ENCODE measurements around the gene EIF3F. TPM values are rescaled to one million over a fixed set of nuclear protein-coding genes. Genes with fewer than 3 reads are reported as not detected.

The EIF3F gene
- total and polyA plus RNA-seq, 9 of the 15 experiments (the other 6 are each of a cell fraction or from before 2014, with no cell fraction given): 50.1 to 259 (median 135) TPM

DNA sequence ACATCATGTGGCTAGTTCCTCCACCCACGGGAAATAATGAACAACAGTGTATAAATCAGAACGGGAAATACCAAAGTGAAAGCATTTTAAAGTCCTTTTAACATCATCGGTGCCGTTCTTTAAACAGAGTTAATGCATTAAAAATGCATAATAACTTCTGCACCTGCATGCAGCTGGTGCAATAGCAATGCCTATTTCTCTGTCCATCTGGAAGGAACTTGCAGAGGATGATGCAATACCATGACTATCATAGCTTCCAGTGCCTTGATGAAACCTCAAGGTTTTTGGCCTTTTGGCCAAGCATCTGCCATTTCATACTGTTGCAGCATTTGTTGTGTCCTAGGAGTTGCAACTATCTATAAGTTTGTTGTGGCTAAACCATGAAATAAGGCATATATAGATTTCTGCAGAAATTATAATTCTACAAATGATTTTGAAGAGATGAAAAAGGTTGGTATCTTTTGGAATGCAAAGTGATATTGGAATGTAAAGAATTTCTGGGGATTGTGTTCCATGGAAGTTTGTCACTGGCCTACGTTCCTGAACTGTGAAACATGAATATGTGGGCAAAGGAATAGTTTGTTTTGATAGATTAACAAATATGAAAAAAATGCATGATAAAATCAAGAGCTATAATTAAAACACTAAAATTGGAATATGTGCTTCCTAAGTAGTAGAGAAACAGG, 9.8 kb upstream of the EIF3F start (continued):
- TF ChIP-seq TOE1 (IDR thresholded peaks at IDR 0.05; ENCODE audit: borderline replicate concordance) (no peak), TOE1 (CRISPR knock-in tag; IDR thresholded peaks at IDR 0.05; ENCODE audit: borderline replicate concordance, low read depth) (no peak), L3MBTL2 (IDR thresholded peaks at IDR 0.05) (peak; percentile 24; the same call in 1 of the 2 replicates), DMBX1 (CRISPR knock-in tag; IDR thresholded peaks at IDR 0.05; ENCODE audit: borderline replicate concordance) (peak; percentile 56; the same call in 1 of the 2 replicates), SIN3A (IDR thresholded peaks at IDR 0.05; ENCODE audit: borderline replicate concordance in 2 of 2, control insufficient read depth in 1 of 2, low read depth in 2 of 2, low read length in 2 of 2) (no peak), FOXJ2 (tag; IDR thresholded peaks at IDR 0.05) (peak; percentile 40; the same call in 1 of the 2 replicates), ETS2 (tag; IDR thresholded peaks at IDR 0.05; ENCODE audit: borderline replicate concordance, poor library complexity, severe bottlenecking) (no peak), ARID1B (IDR thresholded peaks at IDR 0.05) (peak; percentile 38; the same call in 1 of the 2 replicates), CHCHD3 (CRISPR knock-in tag; IDR thresholded peaks at IDR 0.05) (no peak), NR2C2 (CRISPR knock-in tag; IDR thresholded peaks at IDR 0.05) (no peak), NR2C2 (tag; IDR thresholded peaks at IDR 0.05) (no peak), FOXM1 (IDR thresholded peaks at IDR 0.05; ENCODE audit: low read depth) (peak; percentile 30; the same call in 1 of the 2 replicates), FOXM1 (CRISPR knock-in tag; IDR thresholded peaks at IDR 0.05; ENCODE audit: low read depth) (no peak), CXXC5 (CRISPR knock-in tag; IDR thresholded peaks at IDR 0.05) (peak; percentile 55), RCOR1 (IDR thresholded peaks at IDR 0.05; ENCODE audit: borderline replicate concordance in 1 of 2, low read depth in 2 of 2, low read length in 2 of 2) (peak in 1 of 2 experiments; percentile 37; a peak in 1 of 4 replicates), DNMT1 (IDR thresholded peaks at IDR 0.05) (no peak), SMC3 (conservative IDR thresholded peaks at IDR 0.05; ENCODE audit: insufficient read depth, low read depth, low read length) (no peak), PPARD (CRISPR knock-in tag; IDR thresholded peaks at IDR 0.05) (no peak), ZNF24 (IDR thresholded peaks at IDR 0.05) (peak; percentile 65; the same call in 1 of the 2 replicates), HNRNPL (IDR thresholded peaks at IDR 0.05; ENCODE audit: low read depth, low read length) (no peak)
- TF ChIP-seq, protein P1, sequence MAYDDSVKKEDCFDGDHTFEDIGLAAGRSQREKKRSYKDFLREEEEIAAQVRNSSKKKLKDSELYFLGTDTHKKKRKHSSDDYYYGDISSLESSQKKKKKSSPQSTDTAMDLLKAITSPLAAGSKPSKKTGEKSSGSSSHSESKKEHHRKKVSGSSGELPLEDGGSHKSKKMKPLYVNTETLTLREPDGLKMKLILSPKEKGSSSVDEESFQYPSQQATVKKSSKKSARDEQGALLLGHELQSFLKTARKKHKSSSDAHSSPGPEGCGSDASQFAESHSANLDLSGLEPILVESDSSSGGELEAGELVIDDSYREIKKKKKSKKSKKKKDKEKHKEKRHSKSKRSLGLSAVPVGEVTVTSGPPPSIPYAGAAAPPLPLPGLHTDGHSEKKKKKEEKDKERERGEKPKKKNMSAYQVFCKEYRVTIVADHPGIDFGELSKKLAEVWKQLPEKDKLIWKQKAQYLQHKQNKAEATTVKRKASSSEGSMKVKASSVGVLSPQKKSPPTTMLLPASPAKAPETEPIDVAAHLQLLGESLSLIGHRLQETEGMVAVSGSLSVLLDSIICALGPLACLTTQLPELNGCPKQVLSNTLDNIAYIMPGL (CRISPR knock-in tag; IDR thresholded peaks at IDR 0.05): no peak
- TF ChIP-seq, protein P2, sequence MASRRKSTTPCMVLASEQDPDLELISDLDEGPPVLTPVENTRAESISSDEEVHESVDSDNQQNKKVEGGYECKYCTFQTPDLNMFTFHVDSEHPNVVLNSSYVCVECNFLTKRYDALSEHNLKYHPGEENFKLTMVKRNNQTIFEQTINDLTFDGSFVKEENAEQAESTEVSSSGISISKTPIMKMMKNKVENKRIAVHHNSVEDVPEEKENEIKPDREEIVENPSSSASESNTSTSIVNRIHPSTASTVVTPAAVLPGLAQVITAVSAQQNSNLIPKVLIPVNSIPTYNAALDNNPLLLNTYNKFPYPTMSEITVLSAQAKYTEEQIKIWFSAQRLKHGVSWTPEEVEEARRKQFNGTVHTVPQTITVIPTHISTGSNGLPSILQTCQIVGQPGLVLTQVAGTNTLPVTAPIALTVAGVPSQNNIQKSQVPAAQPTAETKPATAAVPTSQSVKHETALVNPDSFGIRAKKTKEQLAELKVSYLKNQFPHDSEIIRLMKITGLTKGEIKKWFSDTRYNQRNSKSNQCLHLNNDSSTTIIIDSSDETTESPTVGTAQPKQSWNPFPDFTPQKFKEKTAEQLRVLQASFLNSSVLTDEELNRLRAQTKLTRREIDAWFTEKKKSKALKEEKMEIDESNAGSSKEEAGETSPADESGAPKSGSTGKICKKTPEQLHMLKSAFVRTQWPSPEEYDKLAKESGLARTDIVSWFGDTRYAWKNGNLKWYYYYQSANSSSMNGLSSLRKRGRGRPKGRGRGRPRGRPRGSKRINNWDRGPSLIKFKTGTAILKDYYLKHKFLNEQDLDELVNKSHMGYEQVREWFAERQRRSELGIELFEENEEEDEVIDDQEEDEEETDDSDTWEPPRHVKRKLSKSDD (conservative IDR thresholded peaks at IDR 0.05; ENCODE audit: low read length): no peak

Data from K562 (cell line).